Measurements from ENCODE around the gene SYT10.
"Not testable (repeated sequence)": the region's sequence is repeated elsewhere in the genome, so short reads cannot be mapped to it uniquely, and the experiment has no call there.

SYT10 gene

DNA sequence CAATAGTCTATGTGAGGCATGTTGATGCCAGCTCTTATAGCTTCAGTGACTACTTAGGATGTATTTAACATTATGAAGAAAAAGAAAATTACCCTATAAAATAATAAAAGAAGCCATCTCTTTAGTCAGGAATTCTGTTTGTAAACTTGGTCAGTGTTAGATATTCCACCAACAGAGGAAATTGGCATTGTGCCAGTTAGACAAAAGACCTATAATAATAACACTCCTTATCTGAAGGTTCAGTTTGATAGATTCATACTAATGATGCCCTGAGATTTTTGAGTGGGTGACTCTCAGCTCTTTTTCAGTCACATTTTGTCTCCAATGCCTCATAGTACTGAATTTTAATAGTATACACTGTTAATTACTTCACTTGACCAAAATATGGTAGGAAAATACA is 6.6 kb downstream of the SYT10 start:
- TF ChIP-seq, protein P1, sequence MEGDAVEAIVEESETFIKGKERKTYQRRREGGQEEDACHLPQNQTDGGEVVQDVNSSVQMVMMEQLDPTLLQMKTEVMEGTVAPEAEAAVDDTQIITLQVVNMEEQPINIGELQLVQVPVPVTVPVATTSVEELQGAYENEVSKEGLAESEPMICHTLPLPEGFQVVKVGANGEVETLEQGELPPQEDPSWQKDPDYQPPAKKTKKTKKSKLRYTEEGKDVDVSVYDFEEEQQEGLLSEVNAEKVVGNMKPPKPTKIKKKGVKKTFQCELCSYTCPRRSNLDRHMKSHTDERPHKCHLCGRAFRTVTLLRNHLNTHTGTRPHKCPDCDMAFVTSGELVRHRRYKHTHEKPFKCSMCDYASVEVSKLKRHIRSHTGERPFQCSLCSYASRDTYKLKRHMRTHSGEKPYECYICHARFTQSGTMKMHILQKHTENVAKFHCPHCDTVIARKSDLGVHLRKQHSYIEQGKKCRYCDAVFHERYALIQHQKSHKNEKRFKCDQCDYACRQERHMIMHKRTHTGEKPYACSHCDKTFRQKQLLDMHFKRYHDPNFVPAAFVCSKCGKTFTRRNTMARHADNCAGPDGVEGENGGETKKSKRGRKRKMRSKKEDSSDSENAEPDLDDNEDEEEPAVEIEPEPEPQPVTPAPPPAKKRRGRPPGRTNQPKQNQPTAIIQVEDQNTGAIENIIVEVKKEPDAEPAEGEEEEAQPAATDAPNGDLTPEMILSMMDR (IDR thresholded peaks at IDR 0.05; ENCODE audit: low read depth, low read length): no peak
- no peak overlapping the region for H3K4me3 ChIP-seq (replicated peaks in 1 of 2; ENCODE audit: low read depth in 2 of 2, low read length in 2 of 2)
- no peak for DNase-seq (ENCODE audit: low read depth in 2 of 2)

DNA sequence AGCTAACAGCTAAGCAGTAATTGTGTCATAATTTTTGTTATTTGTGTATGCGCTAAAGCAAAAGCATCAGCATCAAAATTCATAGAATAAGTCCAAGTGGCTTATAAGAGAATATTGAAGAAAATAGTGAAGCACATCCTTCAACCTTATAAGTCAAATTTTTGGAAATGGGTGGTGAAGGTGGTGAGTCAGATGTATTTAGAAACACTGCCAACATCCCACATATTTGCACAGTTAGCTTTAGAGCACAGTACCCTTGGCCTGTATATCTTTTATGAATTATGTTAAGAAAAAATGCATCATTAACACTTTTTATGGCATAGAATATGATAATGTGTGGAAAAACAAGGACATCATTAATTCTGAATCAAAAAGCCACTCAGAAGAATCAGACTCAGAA is 8.0 kb downstream of the SYT10 start:
- no peak for DNase-seq (ENCODE audit: low read depth in 2 of 2)
- no peak overlapping the region for H3K4me3 ChIP-seq (replicated peaks in 1 of 2; ENCODE audit: low read depth in 2 of 2, low read length in 2 of 2)
- TF ChIP-seq, protein P1 (IDR thresholded peaks at IDR 0.05; ENCODE audit: low read depth, low read length): no peak

DNA sequence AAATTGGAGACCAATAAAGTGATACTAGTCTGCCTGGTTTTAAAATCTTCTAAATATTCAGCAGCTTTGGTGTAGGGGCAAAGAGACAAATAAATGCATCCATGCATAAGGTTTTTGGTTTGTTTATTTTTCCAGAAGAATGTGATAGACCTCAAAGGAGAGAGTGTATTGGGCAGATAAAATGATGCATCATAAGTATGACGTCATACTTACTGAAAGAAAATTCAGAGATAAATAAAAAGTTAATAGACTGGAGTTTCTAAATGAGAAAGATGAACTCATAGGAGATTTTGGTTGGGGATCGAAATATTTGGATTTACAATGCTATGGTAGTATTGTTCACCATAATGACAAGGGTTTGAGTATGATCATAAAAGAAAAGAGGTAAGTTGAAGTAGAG is 10.2 kb downstream of the SYT10 start:
- no peak for DNase-seq (ENCODE audit: low read depth in 2 of 2)
- TF ChIP-seq, protein P1 (IDR thresholded peaks at IDR 0.05; ENCODE audit: low read depth, low read length): no peak
- no peak overlapping the region for H3K4me3 ChIP-seq (replicated peaks in 1 of 2; ENCODE audit: low read depth in 2 of 2, low read length in 2 of 2)

DNA sequence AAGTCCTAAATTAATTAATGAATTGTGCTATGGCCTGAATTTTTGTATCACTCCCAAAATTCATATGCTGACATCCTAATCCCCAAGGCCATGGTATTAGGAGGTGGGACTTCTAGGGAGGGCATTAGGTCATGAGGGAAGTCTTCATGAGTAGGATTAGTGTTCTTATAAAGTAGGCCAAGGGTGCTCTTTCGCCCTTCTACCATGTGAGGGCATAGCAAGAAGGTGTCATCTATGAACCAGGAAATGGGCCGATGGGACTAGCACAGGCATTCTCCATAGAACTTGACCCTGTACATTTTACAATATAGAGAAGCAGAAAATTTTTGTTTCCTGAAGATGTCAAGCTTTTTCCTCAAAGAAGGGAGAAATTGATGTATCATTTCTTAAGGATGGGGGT is 12.5 kb downstream of the SYT10 start:
- no peak overlapping the region for H3K4me3 ChIP-seq (replicated peaks in 1 of 2; ENCODE audit: low read depth in 2 of 2, low read length in 2 of 2)
- TF ChIP-seq, protein P1 (IDR thresholded peaks at IDR 0.05; ENCODE audit: low read depth, low read length): peak; percentile 4
- DNase-seq (ENCODE audit: low read depth in 2 of 2): peak in 1 of 2 donors; percentile 12

DNA sequence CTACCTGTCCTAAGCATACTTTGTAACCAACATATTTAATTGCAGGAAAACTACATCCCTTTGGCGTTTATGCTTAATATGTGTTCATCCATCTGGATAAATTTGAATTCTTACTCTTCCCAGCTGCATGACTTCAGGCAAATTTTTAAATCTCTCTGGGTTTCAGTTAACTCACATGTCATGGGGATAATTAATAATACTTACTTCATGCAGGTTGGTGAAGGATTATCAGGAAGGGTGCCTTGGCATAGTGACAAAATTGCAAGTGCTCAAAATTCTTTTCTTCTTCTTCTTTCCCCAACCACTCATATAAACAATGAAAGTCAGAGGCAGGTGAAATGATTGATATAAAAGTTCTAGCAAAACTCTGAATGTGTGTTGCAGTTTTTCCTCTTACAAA is 15.9 kb downstream of the SYT10 start:
- TF ChIP-seq, protein P1 (IDR thresholded peaks at IDR 0.05; ENCODE audit: low read depth, low read length): no peak
- H3K4me3 ChIP-seq (replicated peaks in 1 of 2; ENCODE audit: low read depth in 2 of 2, low read length in 2 of 2): no peak overlapping the region
- DNase-seq (ENCODE audit: low read depth in 2 of 2): no peak

DNA sequence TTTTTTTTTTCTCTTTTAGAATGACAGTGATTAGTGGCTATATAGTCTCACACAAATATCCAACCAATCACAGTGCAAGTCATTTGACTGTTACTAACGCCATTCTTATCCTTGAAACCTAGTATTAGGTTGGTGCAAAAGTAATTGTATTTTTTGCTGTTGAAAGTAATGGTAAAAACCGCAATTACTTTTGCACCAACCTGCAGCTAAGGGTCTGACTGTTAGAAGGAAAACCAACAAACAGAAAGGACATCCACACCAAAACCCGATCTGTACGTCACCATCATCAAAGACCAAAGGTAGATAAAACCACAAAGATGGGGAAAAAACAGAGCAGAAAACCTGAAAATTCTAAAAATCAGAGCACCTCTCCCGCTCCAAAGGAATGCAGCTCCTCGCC is 27.2 kb downstream of the SYT10 start:
- not testable (repeated sequence) for DNase-seq (ENCODE audit: low read depth in 2 of 2); H3K4me3 ChIP-seq (replicated peaks in 1 of 2; ENCODE audit: low read depth in 2 of 2, low read length in 2 of 2)

DNA sequence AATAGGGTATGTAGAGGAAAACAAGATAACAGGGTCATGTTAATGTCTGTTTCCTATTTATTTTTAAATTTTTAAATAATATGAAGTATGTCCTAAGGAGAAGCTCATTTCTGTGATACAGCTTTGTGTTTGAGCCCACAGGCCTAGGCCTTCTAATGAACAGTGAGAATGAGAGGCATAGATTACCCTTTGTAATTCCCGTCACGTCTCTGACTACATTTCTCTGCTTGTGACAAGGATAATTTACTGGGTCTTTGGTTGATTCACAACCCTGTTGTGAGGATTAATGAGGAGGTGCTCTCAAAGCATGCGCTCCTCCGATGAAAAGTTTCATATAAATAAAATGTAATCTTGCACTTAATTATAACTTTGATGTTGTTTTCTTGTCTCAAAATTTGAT is 56.1 kb downstream of the SYT10 start:
- DNase-seq (ENCODE audit: low read depth in 2 of 2): no peak
- TF ChIP-seq, protein P1 (IDR thresholded peaks at IDR 0.05; ENCODE audit: low read depth, low read length): no peak
- H3K4me3 ChIP-seq (replicated peaks in 1 of 2; ENCODE audit: low read depth in 2 of 2, low read length in 2 of 2): no peak overlapping the region
